ENCODE measurements around the gene S100A14.

S100A14 gene

DNA sequence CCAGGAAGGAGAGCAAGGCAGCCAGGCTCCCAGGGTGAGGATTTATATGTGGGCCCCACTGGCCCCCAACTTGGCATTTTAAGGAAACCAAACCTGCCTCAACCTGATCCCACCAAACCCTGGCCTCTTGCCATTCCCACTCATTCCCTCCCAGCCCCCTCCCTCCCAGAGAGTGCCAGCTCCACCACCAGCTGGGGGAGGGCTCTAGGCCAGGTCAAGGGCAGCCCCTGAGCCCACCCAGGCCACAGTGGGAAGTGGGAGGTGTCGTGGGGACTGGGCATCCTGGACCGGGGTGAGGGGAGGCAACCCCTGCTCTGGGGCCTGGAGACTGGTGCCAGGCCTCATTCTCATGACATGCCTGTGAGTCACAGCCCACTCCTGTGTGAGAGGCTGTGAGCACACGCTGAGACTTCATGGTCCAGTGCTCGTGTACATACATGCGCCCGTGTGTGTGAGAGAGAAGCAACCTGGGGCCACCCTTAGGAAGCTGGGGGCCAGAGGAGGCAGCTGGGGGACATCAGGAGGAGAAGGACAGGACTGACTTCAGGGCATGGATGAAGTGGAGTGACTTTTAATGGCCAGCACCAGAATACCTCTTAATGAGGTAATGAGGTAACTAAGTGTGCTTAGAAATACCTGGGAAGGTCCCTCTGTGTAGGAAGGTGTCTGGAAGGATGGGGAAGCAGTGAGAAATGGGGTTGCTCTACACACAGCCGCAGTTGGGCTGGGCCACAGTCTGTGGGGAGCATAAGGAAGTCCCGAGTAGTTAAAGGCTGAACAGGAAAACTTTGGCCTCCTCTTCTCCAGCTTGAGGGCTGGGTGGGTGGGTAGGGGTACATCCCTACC lies 50.4 kb downstream of the S100A14 start, which contains the start of gene S100A2:
Gene S100A2, minus strand, starts transcription at position 316 of the 846 bp plus-strand sequence. CDS start 1,967 bp downstream, outside the sequence.
- no peak within 1 kb of the TSS for H3K4me3 ChIP-seq (ENCODE audit: low read length)
- DNase-seq (ENCODE audit: low read depth) = peak; percentile 85

More for the DNA sequence above, 50.4 kb downstream of the S100A14 start, which contains the start of gene S100A2:
- no peak for TF ChIP-seq CTCF (conservative IDR thresholded peaks at IDR 0.05; ENCODE audit: low read depth, low read length)
